ENCODE measurements around the gene MR1.

The MR1 gene

DNA sequence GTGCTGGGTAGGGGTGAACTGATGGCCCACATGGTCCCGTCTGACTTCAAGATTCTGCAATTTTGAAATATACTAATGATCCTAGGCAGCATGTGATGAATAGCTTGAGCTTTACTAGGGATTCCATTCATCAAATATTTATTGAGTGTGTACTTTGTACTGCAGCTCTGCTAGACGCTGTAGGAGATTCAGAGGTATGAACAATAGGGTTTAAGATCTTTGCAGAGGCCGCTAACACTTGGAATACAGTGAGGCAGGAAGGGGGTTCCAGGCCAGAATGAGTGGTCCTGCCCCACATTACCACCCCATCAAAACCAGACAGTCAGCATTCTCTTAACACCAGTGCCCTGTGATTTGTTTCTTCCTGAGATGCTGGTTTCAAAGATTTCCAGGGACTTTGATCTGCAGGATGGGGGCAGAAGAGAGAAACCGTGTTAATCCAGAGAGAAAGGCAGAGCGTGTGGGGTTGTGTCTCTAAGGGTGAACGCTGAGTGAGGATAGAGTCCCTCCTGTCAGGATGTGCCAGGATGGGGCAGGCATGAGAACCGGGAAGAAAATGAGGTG, 74.6 kb downstream of the MR1 start:
- no peak for DNase-seq (ENCODE audit: low read depth)

DNA sequence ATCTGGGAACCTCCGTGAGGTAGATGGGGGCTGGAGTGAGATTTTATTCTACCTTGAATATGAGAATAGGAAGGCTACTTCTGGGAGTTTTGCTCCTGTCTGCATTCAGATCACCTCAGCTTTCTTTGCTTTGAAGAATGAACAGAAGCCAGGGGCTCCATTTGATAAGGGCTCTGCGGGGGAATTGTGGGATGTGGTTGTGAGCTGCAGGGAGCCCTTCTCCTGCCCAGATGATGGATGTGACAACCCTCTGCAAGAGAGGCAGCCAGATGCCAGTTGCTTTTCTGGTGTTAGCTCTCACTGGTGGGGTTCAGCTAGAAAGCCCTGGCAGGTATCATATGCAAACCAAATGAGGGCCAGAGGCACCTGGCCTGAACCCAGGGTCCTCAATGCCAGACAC, 76.2 kb downstream of the MR1 start:
- DNase-seq (ENCODE audit: low read depth), result no peak

All from stimulated activated CD8-positive, alpha-beta memory T cell treated with anti-CD3 and anti-CD28 coated beads, Interleukin-12 subunit alpha, Interleukin-12 subunit beta, amount 100 ng/mL, for 4 hours (primary cell).